Measurements from ENCODE around the gene TMEM254. TPM values are rescaled to one million over a fixed set of nuclear protein-coding genes. Genes with fewer than 3 reads are reported as not detected.
"Not testable (repeated sequence)": the region's sequence is repeated elsewhere in the genome, so short reads cannot be mapped to it uniquely, and the experiment has no call there.

TMEM254 gene
- total and polyA plus RNA-seq, 9 of the 15 experiments (the other 6 are each of a cell fraction or from before 2014, with no cell fraction given): 0.59 to 4.7 (median 1.9) TPM

GRCh38 chr10:80133206-80133605, 54.7 kb downstream of the TMEM254 start:
- peaks cover 37 to 59% of the 10 kb centered on the region in 2 experiments for H3K27me3 ChIP-seq (ENCODE audit: control insufficient read depth in 2 of 2, insufficient read depth in 2 of 2, low read length in 2 of 2)
- no peak overlapping the region for H3K27ac ChIP-seq (ENCODE audit: extremely low read depth, low read depth, low read length)
- ChIA-PET CTCF (ENCODE audit: low intra/inter-chr PET ratio) (no interaction called here), POLR2A (interaction anchor here (1.0 to 1.4 kb wide), 2 partner anchors 13 to 16 kb away, joined by 3 to 4 read pairs; no protein-coding TSS in a partner anchor)
- in situ Hi-C loops (cut with MboI): loop anchor here (5.0 kb wide), 1 partner anchor 76 kb away; no protein-coding TSS in a partner anchor
- H3K4me3 ChIP-seq: no peak overlapping the region
- H4K20me1 ChIP-seq (replicated peaks; ENCODE audit: control insufficient read depth, insufficient read depth, low read length): no peaks in the 10 kb centered on the region; the same call in 1 of the 2 replicates
- intact Hi-C loops (cut with micrococcal nuclease): no loop called here
- DNase-seq (ENCODE audit: extremely low read depth in 1 of 4, low spot score in 3 of 4) (no peak), ATAC-seq (no peak), FAIRE-seq (no peak)
- TF ChIP-seq ZC3H11A (IDR thresholded peaks at IDR 0.05; ENCODE audit: low read depth, low read length) (no peak), EZH2 (IDR thresholded peaks at IDR 0.05; ENCODE audit: borderline replicate concordance, low read depth, low read length) (0 out of 2 replicates have a peak, but pooled peaks have one; percentile 9)
- H3K9ac ChIP-seq (ENCODE audit: insufficient read depth in 1 of 2, low read depth in 2 of 2, low read length in 2 of 2): no peak overlapping the region
- no TSS peak for BruUV-seq (replicated peaks)
- H3K9me1 ChIP-seq (ENCODE audit: control insufficient read depth, insufficient read depth, low read length): no peaks in the 10 kb centered on the region
- no peak overlapping the region for H3K4me2 ChIP-seq (ENCODE audit: insufficient read depth, low read length)
- 2% methylated on average over 6 of the region's 6 CpGs for WGBS (ENCODE audit: insufficient coverage, low coverage, missing lambda C conversion rate)
- H3K4me1 ChIP-seq (replicated peaks in 1 of 2; ENCODE audit: control insufficient read depth in 2 of 2, insufficient read depth in 2 of 2, low read length in 2 of 2): peaks cover 0 to 6% of the 10 kb centered on the region in 2 experiments; a peak in 1 of 5 replicates
- H2AFZ ChIP-seq (ENCODE audit: low read depth, low read length): no peak overlapping the region
- H3K9me3 ChIP-seq (replicated peaks; ENCODE audit: control insufficient read depth, insufficient read depth, low read depth, low read length): no peaks in the 10 kb centered on the region
- no peaks in the 10 kb centered on the region for H3K36me3 ChIP-seq (ENCODE audit: control insufficient read depth, insufficient read depth, low read length)
- no peaks in the 10 kb centered on the region for H3K79me2 ChIP-seq (ENCODE audit: control insufficient read depth, insufficient read depth, low read length)

GRCh38 chr10:80133687-80134086, 55.2 kb downstream of the TMEM254 start:
- FAIRE-seq; H3K9ac ChIP-seq (ENCODE audit: insufficient read depth in 1 of 2, low read depth in 2 of 2, low read length in 2 of 2); H3K4me3 ChIP-seq; H3K36me3 ChIP-seq (ENCODE audit: control insufficient read depth, insufficient read depth, low read length); H4K20me1 ChIP-seq (replicated peaks; ENCODE audit: control insufficient read depth, insufficient read depth, low read length); CTCF ChIA-PET (ENCODE audit: low intra/inter-chr PET ratio); H3K4me2 ChIP-seq (ENCODE audit: insufficient read depth, low read length); BruUV-seq (replicated peaks); H3K79me2 ChIP-seq (ENCODE audit: control insufficient read depth, insufficient read depth, low read length); H2AFZ ChIP-seq (ENCODE audit: low read depth, low read length); H3K4me1 ChIP-seq (replicated peaks in 1 of 2; ENCODE audit: control insufficient read depth in 2 of 2, insufficient read depth in 2 of 2, low read length in 2 of 2); H3K27ac ChIP-seq (ENCODE audit: extremely low read depth, low read depth, low read length); H3K9me1 ChIP-seq (ENCODE audit: control insufficient read depth, insufficient read depth, low read length); intact Hi-C loops (cut with micrococcal nuclease); H3K9me3 ChIP-seq (replicated peaks; ENCODE audit: control insufficient read depth, insufficient read depth, low read depth, low read length); DNase-seq (ENCODE audit: extremely low read depth in 1 of 4, low spot score in 3 of 4); ATAC-seq: not testable (repeated sequence)
- WGBS (ENCODE audit: insufficient coverage, low coverage, missing lambda C conversion rate): 1% methylated on average over 9 of the region's 9 CpGs
- in situ Hi-C loops (cut with MboI): loop anchor here (5.0 kb wide), 1 partner anchor 76 kb away; no protein-coding TSS in a partner anchor
- peaks cover 40 to 63% of the 10 kb centered on the region in 2 experiments for H3K27me3 ChIP-seq (ENCODE audit: control insufficient read depth in 2 of 2, insufficient read depth in 2 of 2, low read length in 2 of 2)
- POLR2A ChIA-PET: interaction anchor here (1.0 to 1.4 kb wide), 2 partner anchors 14 to 17 kb away, joined by 3 to 4 read pairs; no protein-coding TSS in a partner anchor
